HUDEP-2 (cell line): ENCODE data around the gene PLCL2.
"Not testable (repeated sequence)": the region's sequence is repeated elsewhere in the genome, so short reads cannot be mapped to it uniquely, and the experiment has no call there.

Source experiments
- DNase-seq, 76 experiments: peaks; one replicate each; lab custom pipeline; 2025; ENCODE audit not compliant: unreplicated experiment in 76 of 76; lab: John Stamatoyannopoulos, UW

PLCL2 gene

DNA sequence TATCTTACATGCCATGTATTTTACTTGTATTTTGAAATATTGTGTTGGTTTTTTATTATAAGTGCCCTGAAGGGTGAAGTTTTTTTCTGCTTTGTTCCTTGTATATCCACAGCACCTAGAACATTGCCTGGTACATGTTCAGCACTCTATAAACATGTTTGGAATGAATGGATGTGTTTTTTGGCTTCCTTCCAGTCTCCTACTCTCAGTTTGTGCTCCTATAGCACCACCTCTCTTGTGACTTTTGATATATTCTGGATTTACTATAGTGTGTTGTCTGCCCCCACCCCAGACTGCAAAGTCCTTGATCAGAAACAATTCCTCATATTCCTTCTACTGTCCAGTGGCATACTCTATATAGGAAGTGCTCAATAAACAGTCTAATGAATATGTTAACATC is 60.6 kb downstream of the PLCL2 start:
- DNase-seq, result peak in 10 of 76 experiments; percentile 5 to 33 (median 12)

DNA sequence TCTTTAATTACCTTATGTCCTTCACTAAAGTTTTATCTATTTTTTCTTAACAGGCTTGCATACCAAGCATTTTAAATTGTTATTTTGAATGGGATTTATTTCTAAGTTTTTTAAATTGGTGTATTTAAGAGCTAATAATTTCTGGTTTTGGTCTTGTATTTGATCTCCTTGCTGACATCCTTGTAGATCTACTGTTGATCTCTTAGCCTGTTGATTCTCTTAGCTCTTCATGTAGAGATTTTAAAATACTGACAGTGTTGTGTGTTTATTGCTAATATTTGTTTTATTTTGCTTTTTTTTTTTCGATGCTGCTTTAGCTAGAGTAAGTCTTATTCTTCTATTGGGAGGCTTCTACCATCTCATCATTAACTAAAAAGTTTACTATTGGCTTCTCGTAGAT is 65.5 kb downstream of the PLCL2 start:
- DNase-seq, result no peak

DNA sequence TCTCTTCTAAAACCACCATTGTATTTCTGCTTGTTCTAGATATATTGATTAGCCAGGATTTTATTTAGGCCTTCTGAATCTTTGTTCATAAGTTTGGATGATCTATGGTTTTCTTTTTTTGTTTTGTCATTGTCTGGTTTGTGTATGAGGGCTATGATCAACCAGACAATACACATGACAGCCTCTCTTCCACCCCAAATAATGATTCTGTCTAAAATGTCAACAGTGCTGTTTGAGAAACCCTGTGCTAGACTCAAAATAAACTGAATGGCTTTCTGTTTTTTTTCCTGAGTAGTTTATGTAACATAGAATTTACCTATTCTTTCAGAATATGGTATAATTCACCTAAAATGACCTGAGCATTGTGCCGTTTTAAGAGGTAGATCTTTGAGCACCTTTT is 66.1 kb downstream of the PLCL2 start:
- no peak for DNase-seq

DNA sequence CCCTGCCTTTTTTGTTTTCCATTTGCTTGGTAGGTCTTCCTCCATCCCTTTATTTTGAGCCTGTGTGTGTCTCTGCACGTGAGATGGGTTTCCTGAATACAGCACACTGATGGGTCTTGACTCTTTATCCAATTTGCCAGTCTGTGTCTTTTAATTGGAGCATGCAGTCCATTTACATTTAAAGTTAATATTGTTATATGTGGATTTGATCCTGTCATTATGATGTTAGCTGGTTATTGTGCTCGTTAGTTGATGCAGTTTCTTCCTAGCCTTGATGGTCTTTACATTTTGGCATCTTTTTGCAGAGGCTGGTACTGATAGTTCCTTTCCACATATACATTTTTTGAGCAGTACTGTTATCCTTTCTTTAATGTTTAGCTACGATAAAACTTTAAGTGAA is 73.1 kb downstream of the PLCL2 start:
- DNase-seq, result not testable (repeated sequence)

DNA sequence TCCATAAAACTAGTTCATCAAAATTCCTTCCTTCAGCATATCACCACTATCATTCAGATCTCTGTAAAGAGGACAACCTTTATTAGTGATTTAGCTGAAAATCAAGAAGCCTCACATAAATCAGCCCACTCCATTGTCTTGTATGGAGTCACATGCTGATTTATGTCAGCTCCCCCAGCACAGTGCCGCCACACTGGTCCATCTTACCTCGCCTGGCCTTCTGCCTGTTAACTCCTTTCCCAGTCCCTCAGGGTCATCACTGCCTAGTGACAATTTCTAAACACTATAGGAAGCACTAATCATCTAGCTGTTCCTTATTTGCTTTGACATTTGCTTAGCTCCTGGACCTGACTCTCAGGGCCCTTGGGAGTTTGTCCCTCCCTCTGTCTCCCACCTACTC is 75.4 kb downstream of the PLCL2 start:
- DNase-seq, result no peak

DNA sequence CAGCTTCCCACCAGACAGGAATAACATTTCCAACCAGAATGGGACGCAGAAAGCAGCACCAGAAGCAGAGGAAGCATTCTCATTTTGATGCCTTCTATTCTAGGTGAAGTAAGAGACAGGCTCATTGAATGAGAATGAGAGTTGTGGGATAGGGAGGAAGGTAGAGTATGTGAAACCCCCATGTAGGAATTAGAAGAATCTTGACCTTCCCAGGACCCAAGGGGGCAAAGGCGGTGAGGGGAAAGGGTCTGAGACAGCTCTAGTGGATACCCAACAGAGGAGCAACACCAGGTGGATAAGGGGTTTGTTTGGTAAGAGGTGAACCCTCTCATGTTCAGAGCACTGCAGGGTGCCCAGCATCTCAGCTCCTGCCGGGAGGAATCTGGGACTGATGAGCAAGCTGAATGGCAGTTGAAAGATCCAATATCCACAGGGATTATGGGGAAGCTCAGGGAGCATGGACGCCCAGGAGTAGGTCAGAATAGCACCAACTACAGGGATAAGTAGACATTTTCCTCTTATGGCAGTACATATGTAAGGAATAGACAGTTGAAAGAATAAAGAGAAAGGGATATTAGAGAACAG is 77.0 kb downstream of the PLCL2 start:
- no peak for DNase-seq

DNA sequence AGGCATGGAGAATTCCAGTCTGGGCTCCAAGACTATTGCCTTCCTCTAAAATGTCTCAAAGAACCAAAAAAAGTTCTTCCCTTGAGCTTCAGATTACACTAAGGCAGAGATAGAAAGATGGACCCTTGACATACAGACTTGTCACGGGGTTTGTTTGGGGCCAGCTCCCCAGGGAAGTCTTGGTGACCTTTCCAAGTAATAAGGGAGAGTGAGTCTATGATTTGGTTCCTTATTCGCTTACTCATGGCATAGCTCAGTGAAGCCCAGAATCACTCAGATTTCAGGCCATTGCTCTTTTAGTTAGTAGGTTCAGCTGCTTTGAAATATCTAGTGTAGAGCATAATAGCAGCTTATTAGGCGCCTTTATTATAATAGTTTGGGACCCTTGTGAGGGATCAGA is 90.3 kb downstream of the PLCL2 start:
- DNase-seq, result no peak

DNA sequence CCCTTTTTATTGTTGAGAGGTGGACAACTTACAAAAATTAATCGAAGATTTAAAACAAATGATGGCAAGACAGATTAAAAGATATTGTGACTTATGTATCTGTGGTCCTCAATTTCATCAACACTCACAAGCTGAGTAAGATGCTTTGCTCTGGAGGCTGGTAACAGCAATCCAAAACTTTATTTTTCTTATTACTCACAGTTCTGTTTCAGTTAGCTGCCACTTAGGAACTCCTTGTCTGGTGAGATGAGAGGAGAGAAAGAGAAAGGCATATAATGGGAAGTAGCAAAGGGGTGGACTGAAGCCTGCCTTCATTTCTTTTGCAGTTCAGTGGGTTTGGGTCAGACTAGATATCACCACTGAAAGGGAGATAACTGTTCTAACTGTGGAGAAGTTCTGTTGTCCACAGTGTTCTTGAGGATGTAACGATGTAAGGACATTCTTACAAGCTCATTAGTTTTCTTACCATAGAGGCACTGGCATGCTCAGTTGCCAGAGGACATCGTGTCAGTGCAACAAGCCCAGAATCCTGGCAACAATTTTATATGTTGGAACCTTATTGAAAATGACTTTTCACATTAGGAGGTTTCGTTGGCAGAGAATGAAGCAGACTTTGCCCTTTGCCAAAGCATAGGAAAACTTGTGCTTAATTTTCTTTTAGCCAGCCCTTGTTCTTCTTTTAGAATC is 93.6 kb downstream of the PLCL2 start:
- DNase-seq, result no peak

DNA sequence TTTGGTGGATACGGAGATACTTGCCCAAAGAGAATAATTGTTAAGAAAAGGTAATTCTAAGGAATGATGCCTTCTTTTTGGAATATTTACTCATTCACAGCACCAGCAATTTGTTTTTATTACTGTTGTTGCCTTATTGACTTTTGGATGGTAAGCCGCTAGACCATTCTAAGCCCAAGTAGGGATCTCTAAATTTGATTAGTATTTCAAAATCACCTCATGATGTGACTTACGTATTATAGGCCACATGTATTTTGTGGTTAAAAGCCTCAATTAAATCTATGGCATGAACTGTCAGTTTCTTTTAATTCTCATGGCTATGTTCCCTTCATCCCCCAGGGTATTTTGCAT is 94.1 kb downstream of the PLCL2 start:
- DNase-seq, result no peak

DNA sequence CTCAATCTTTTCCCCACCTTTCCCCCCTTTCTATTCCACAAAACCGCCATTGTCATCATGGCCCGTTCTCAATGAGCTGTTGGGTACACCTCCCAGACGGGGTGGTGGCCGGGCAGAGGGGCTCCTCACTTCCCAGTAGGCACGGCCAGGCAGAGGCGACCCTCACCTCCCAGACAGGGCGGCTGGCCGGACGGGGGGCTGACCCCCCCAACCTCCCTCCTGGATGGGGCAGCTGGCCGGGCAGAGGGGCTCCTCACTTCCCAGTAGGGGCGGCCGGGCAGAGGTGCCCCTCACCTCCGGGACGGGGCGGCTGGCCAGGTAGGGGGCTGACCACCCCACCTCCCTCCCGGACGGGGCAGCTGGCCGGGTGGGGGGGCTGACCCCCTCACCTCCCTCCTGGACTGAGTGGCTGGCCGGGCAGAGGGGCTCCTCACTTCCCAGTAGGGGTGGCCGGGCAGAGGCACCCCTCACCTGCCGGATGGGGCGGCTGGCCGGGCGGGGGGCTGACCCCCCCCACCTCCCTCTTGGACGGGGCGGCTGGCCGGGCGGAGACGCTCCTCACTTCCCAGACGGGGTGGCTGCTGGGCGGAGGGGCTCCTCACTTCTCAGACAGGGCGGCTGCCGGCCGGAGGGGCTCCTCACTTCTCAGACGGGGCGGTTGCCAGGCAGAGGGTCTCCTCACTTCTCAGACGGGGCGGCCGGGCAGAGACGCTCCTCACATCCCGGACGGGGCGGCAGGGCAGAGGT is 95.2 kb downstream of the PLCL2 start:
- DNase-seq, result not testable (repeated sequence)

DNA sequence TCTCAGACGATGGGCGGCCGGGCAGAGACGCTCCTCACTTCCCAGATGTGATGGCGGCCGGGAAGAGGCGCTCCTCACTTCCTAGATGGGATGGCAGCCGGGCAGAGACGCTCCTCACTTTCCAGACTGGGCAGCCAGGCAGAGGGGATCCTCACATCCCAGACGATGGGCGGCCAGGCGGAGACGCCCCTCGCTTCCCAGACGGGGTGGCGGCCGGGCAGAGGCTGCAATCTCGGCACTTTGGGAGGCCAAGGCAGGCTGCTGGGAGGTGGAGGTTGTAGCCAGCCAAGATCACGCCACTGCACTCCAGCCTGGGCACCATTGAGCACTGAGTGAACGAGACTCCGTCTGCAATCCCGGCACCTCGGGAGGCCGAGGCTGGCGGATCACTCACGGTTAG is 95.8 kb downstream of the PLCL2 start:
- DNase-seq, result not testable (repeated sequence)

DNA sequence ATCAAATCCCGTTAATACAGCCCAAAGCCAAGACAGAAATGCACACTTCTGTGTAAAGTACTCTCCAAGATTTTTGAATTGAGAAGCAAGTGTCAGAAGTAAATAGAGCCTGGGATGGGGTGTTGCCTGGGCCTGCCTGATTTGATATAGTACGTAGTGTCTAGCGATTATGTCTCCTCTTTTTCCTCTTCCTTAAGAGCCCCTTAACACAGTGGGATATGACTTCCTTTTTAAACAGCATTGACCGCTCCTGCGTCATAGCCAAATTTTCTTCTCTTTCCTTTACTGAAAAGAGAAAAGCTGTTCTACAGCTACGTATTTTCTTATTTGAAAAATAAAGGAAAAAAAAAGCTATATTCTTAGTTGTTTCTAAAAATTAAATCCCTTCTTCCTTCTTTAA is 97.7 kb downstream of the PLCL2 start:
- no peak for DNase-seq

DNA sequence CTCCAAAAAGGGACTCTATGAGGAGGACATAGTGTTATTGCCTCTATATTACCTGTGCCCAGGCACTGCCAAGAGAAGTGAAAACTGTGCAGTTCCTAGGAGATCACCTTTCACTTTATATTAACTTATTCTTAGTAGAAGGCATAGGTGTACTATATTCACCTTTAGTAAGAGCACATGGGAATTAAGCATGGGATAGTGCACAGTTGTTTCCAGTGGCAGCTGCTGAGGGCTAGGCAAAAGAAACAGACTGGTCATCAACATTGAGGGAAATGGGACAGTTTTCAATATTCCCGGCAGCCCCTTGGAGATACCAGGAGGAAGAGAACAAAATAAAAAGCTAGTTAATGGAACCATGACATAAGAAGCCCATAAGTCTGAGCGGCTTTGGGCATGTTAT is 100.9 kb downstream of the PLCL2 start:
- DNase-seq, result no peak

DNA sequence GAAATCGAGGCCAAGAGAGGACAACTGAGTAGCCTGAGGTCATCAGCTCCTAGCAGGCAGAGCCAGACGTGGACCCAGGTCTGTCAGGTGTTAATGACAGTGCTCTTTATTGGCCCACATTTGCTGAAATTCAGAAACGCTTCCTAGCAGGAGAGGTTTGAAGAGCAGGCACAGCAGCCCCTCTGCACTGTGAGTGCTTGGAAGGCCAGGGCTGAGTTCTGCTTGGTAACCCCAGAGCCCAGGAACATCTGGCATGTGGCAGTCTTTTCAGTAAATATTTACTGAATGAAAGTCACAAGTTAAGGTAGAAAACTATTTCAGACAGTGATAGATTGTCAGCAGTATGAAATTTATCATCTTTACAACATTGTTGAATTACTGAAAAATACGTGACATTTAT is 102.4 kb downstream of the PLCL2 start:
- DNase-seq, result no peak

DNA sequence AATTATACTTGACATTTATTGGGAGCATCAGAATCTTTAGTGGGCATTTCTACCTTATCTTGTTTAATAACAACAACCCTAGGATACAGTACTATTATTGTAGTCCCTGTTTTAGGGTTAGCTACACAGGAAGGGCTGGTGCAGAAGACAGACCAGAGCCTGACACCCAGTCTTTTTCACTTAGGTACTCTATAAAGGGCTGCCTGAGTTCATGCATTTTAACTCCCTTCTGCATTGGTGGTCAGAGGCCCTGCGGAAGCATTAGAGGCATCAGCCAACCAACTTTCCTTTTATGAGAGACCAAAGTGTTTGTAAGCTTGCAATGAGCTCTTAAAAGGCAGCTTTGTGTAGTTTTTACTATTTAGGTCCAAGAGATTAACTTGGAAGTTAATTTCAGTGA is 105.4 kb downstream of the PLCL2 start:
- no peak for DNase-seq

DNA sequence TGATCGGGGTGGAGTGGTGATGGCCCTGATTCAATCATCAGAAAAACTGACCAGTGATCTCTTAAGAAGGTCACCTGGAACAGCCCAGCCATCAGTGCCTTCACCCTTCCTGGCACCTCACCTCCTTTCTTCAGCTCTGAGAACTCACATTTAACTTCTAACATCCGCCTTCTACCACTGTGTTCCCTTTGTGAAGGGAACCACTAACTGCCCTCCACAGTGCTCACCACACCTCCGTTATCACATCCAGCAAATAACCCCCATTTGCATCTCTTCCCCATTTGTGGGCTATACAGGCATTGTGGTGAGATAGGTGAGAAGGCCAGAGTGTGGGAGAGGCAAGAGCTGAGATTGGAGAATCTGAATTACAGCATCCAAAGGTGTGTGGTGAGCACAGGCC is 107.4 kb downstream of the PLCL2 start:
- DNase-seq, result no peak

DNA sequence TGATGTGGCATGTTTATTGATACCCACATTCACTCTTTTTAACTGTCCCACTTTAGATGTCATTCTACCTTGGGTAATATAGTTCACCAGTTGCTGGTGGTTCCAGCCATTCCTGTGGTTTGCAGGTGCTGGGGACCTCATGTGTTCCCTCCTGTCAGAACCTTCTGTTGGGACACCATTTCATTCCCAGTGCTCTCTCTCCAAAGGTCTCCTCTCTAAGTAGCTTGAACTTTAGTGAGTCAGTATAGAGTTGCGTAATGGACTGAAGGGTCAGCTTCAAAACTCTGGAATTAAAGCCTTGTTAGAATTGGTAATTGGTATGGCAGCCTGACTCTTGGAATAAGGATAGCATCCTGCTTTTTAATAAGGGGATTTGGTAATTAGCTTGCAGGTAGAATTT is 108.5 kb downstream of the PLCL2 start:
- DNase-seq, result no peak

DNA sequence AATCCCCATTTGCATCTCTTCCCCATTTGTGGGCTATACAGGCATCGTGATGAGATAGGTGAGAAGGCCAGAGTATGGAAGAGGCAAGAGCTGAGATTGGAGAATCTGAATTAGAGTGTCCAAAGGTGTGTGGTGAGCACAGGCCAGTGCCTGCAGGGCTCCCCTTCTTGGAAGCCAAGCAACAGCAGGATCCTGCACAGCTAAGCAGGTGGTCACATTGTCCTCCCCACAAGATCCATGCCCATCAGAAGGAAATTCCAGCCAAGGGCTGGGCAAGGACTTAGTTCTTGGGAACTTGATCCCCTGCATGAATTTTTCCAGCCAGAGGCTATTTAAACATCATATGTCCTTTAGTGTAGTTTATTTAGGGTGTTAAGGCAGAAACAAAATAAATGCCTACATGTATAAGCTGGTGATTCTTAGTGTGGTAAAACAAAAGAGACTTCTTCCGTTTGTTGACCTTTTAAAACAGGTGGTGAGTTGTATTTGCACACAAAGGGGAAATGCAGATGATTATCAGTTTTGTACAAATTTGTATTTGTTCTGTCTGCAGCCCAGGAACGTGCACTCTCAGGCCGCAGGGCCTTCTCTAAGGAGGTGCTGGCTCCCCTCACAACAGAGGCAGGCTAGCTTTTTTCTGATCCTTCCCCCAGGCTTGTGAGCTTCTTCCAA is 110.2 kb downstream of the PLCL2 start:
- DNase-seq, result no peak

DNA sequence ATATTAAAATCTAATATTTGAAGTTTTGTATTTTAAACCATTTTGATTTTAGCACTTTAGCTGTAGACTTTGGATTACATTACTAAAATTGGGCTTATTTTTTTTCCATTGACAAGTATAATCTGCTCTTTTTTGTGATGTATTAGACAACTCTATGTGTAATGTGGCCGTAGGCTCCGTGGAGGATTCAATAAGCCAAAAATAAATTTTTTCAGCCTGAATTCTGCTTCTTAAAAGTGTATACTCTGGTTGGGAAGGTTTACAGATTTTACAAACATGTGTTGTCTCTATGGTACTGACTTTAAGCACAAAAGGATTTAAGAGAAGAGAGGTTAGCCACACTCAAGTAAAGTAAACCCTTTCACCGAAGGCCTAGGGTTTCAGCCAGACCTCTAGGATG is 110.8 kb downstream of the PLCL2 start:
- DNase-seq, result no peak

DNA sequence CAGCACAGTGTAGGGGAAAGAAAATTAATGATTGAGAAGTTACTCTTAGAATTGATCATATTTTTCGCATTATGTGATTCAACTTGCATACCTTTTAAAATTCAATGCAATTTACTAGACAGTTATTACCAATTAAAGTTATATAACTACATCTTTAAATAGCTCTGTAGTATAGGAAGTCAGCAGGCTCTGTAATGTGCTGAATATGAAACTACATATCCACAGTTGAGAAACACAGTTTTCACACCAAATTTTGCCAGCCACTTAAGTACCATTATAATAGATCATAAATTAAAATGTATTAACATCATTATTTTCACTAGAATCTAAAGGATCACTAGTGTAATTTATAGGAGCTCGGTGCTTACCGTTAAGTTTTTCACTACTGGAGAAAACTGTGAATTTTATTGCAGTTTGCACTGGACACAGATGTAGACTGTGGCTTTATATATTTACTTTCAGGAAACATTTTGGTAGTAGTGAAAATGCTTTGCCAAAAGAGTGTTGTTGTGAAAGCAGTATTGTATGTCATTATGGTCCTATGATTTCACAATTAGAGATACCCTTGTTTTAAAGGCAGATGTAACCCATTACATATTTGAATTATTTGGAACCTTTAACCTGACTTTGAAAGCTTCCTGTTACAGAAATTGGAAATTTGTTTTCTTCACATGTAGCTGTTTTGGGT is 113.6 kb downstream of the PLCL2 start:
- DNase-seq, result no peak

DNA sequence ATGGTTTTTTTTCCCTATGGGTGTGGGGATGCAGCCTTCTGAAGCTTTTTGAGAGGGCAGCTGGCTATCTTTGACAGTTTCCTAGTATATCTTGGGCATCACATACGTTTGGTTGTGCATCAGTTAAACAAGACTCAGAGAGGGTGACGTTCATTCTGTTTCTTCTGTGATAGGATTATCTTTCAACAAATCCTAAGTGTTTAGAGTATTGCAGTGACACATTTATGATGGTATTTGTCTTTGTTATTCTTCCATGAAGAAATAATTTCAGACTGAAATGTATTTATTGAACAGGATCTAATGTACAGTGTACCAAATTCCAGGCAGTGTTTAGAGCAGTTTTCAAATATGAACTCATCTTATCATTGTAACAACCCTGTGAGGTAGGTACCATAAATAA is 114.4 kb downstream of the PLCL2 start:
- DNase-seq, result peak in 14 of 76 experiments; percentile 2 to 52 (median 16)
